HG02759 (cell line): ENCODE data around the gene NDUFC1.
"Not testable (repeated sequence)": the region's sequence is repeated elsewhere in the genome, so short reads cannot be mapped to it uniquely, and the experiment has no call there.

Source experiments
- ATAC-seq: cut with Tn5 transposase; IDR thresholded peaks from one replicate; pipeline ENCODE4 v1.9.1; 2021; ENCODE audit warnings: mild to moderate bottlenecking, moderate library complexity; ENCODE audit not compliant: unreplicated experiment

Gene NDUFC1

DNA sequence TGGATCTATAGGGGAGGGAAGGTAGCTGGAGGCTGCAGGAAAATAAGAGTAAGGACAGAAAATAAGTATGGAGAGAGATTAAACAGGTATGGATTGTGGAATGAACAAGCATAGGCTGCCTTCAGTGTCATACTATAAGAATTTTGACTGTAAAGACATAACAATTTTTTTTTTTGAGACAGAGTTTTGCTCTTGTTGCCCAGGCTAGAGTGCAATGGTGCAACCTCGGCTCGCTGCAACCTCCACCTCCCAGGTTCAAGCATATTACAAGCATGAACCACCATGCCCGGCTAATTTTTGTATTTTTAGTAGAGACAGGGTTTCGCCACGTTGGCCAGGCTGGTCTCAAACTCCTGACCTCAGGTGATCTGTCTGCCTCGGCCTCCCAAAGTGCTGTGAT lies 46.7 kb downstream of the NDUFC1 start:
- not testable (repeated sequence) for ATAC-seq

DNA sequence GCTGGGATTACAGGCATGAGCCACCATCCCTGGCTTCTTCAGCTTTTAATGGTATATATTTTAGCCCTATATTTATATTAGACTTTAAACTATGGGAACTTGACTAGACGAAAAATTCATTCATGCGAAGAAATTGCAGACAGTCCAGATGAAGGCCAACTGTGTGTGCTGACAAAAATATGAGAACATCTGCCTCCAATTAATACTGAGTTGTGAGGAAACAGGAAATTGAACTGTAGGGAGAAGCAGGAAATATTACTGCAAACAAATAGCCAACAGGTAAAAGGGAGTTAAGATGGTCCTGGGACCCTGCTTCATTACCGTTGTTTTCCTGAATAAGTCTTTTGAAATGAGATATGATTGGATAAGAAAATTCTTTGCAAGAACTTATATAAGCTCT lies 48.6 kb downstream of the NDUFC1 start:
- no peak for ATAC-seq

DNA sequence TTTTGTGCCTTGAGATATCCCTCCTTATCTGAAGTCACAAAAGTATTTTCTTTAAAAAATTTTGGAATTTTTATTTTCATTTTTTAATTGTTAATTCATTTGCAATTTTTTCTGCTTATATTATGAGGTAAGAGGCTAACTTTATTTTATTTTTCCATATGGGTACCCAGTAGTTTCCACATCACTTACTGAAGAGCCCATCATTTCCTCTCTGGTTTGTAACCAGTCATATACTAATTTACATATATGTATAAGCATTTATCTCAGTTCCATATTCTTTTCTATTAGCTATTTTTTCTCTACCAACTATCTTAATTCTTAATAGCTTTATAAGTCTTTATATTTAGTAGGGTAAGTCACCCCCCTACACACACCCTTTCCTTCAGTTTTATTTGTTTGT lies 49.2 kb downstream of the NDUFC1 start:
- ATAC-seq = no peak

DNA sequence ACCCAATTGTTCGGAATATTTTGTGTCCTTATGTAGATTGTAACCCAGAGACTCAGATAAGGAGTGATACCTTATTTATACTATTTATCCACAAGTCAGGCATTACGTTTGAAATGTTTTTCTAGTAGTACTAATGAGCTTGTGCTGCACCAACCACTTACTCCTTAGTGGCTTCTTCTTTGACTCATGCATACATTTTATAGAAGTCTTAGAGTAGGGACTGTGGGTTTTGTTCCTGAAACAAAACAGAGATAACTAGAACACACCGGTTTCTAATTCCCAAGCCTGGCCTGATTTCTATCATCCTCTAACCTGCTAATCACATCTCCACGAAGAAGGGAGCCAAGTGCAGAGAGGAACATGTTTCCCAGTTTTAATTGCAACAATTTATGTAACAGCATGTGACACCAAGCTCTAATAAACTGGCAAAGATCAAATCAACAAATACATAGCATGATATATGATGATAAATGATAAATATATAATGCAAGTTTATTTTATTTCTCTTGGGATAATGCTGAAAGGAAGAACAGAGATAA lies 54.5 kb downstream of the NDUFC1 start:
- ATAC-seq = no peak

DNA sequence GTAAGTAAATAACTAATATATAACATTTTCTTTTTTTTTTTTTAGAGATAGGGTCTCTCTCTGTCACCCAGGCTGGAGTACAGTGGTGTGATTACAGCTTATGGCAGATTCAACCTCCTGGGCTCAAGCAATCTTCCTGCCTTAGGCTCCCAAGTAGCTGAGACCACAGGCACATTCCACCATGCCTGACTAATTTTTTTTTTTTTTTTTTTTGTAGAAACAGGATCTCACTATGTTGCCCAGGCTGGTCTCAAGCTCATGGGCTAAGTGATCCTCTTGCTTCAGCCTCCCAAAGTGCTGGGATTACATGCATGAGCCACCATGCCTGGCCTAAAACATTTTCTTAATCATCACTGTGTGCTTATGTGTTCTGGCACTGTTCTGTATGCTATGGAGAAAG lies 55.0 kb downstream of the NDUFC1 start:
- ATAC-seq = no peak

DNA sequence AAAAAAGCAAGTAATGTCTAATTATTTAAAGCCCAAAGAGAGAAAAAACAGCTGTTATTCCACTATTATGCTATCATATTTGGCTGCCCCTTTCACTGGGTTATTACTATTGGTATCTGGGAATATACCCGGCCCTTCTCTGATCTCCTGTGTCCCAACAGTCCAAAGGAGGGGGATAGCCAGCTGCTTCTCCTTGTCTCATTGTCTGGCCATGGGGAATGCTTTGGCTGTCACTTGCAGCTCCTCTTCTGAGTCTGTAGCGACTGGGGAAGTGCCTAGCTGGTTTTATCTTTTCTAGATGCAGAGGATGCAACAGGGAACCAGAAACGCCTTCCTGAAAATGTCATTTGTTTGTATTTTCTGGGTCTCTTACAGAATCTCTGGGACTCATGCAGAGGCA lies 56.1 kb downstream of the NDUFC1 start:
- ATAC-seq = no peak

DNA sequence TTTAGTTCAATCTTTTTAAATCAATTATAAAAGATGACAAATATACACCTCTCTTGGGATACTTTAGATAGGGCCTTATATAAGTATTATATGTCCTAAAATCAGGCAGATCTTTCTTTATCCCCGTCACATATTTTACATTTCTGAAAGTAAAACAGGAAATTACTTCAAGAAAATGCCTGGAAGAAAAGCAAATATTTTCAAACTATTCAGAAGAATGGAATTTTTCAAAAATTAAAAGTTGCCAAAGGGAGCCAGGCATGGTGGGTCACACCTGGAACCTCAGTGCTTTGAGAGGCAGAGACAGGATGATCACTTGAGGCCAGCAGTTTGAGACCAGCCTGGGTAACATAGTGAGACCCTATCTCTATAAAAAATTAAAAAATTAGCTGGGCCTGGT lies 56.7 kb downstream of the NDUFC1 start:
- no peak for ATAC-seq

DNA sequence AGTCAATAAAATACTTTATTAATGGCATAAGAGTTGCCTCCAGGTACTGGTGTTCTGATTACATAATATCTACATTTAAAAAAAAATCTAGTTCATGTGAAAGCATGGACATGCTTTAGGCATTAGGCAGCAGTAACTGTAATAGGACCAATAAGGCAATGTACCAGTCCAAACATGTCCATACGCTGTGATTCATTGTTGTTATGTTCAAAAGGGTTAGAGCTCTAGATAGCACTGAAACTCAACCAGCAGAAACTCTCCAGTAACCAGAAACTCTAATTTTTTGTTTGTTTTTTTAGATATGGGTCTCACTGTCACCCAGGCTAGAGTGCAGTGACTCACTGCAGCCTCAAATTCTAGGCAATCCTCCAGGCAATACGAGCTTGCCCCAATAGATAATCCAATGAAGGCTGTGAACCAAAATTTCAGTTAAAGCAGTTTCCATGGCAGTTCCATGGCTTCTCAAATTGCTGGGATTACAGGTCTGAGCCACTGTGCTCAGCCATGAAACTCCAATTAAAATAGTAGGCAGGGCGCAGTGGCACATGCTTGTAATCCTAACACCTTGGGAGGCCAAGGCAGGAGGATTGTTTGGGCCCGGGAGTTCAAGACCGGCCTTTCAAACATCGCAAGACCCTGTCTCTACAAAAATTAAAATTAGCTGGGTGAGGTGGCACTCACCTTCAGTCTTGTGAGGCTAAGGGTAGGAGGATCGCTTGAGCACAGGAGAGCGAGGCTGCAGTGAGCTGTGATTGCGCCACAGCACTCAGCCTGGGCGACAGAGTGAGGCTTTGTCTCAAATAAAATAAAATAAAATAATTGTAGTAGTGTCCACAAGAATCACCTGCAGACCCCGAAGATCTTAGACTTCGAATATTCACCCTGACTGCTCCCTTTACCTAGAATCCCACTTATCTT lies 58.6 kb downstream of the NDUFC1 start:
- ATAC-seq = no peak

DNA sequence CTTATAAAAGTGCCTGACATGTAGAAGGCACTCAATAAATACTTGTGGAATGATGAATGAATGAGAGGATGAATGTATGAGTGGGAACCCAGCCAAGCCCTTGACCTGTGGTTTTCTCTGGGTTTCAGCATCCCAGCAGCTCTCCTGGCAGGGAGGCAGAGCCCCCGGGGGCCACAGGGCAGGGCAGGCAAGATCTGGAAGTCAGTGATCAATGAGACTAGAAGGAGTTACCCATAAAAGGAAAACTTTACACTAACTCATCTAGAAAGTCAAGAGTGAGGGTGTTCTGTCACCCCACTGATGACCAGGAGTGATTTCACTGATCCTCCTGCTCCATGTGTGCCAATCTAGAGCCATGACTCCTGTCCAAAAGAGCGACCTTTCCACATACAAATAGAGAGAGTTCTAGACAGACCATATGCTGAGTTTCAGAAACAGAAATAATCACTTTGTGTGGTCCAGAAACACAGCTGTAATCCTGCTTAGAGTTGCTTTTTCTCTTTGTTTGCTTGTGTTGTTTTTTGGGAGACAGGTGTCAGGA lies 59.7 kb downstream of the NDUFC1 start:
- no peak for ATAC-seq

DNA sequence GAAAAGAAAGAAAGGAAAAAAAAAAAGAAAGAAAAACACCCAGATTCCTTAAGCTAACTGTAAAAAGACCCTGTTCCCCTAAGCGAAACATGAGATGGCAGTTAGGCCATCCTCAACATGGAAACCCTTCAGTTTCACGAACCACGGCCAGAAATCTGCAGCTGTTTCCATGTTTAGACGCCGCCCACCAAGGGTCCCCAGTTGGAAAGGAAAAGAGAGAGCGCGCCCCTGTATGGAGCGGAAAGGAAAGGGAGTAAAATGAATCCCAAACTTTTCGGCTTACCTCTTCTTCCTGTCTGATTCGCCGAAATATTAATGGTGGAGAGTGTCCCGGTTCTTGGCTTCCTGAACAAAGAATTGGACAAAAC lies 60.5 kb downstream of the NDUFC1 start:
- no peak for ATAC-seq

DNA sequence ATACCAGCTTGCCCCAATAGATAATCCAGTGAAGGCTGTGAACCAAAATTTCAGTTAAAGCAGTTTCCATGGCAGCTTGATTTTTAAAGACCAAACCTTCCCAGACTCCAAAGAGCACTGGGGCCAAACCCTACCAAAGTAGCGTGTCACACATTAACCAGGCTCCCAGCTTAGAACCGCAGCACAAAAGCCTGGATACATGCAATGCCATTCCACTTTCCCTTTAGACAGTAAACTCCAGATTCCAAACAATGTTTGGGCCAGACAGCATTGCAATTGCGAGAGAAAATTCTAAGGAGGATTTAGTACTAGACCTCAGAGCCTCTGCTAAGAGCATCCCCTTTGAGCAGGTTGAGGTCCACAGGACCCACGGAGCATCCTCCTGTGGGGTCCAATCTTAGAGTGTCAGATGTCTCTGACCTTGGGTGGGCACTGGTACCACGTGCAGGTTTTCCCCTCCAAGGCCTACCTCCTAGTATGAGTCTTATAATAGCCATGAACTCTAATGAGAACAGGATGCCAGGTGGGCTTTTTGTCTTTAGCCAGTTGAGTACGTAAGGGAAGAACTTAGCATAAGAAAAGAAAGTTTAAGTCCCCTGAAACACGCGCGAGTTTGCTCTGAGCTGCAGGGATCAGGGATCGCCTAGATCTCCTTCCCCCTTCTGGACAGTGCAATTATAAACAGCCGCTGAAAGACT lies 61.0 kb downstream of the NDUFC1 start:
- no peak for ATAC-seq
